GM12878 (cell line): ENCODE measurements around the gene NDUFA13. TPM values are rescaled to one million over a fixed set of nuclear protein-coding genes. Genes with fewer than 3 reads are reported as not detected.

Experiments used
- ATAC-seq: fragments of 200-7000 bp; cut with Tn5 transposase; 3 replicates; pipeline ENCODE4 v1.9.1; 2020; ENCODE audit warnings: mild to moderate bottlenecking, moderate library complexity
- BruUV-seq: library from RNA; stranded (reverse); fragments of 400-500 nt; replicated peaks from 2 replicates; lab custom pipeline; 2021; lab: Mats Ljungman, UMichigan
- CTCF ChIA-PET: fragments of 300-600 bp; sonication (Branson Sonifier 250); formaldehyde crosslinking; extraction: SDS; loops from one replicate; lab custom pipeline; 2021; ENCODE audit warnings: inconsistent platforms; lab: Yijun Ruan, JAX
- POLR2A ChIA-PET: fragments of 350-600 bp; formaldehyde crosslinking; extraction: SDS; loops from one replicate; lab custom pipeline; 2021; ENCODE audit warnings: inconsistent platforms; lab: Charles Lee
- RAD21 ChIA-PET: fragments of 300-600 bp; sonication (Branson Sonifier 250); formaldehyde crosslinking; loops from one replicate; lab custom pipeline; 2023; ENCODE audit warnings: antibody characterized with exemption; ENCODE audit not compliant: unreplicated experiment; lab: Charles Lee
- SMC1A ChIA-PET: fragments of 300-600 bp; sonication (Branson Sonifier 250); formaldehyde crosslinking; loops from one replicate; lab custom pipeline; 2023; ENCODE audit not compliant: unreplicated experiment, uncharacterized antibody; lab: Charles Lee
- DNase-seq: peaks from one replicate; pipeline ENCODE4 v3.0.0-alpha.2; 2011; ENCODE audit warnings: low read depth, low spot score
- FAIRE-seq: peaks from 3 replicates; lab custom pipeline; 2011; peaks lifted over from hg19 to GRCh38; lab: Jason Lieb, UNC
- H2AFZ ChIP-seq: 2 replicates; pipeline ENCODE4 v1.6.0; 2011; ENCODE audit warnings: low read depth, low read length, control low read depth; ENCODE audit not compliant: control insufficient read depth
- H3K27ac ChIP-seq: 2 replicates; pipeline ENCODE4 v1.5.1; 2011; ENCODE audit warnings: control low read depth; ENCODE audit not compliant: control insufficient read depth, insufficient read depth
- H3K27me3 ChIP-seq, 2 experiments: replicated peaks in 1 of 2; 2 replicates each; pipeline versions ENCODE4 v1.6.0 to v1.6.1; 2011; ENCODE audit warnings: low read length in 1 of 2; ENCODE audit not compliant: control insufficient read depth in 2 of 2, insufficient read depth in 2 of 2
- H3K36me3 ChIP-seq, 2 experiments: 2 replicates each; pipeline ENCODE4 v1.5.1; 2011; ENCODE audit warnings: low read length in 1 of 2; ENCODE audit not compliant: control insufficient read depth in 2 of 2, insufficient read depth in 2 of 2
- H3K4me1 ChIP-seq: 2 replicates; pipeline ENCODE4 v1.6.1; 2011; ENCODE audit warnings: mild to moderate bottlenecking, low read length, moderate library complexity, mixed read lengths; ENCODE audit not compliant: control insufficient read depth, insufficient read depth
- H3K4me2 ChIP-seq: 2 replicates; pipeline ENCODE4 v1.6.0; 2011; ENCODE audit warnings: control low read depth; ENCODE audit not compliant: control insufficient read depth, insufficient read depth
- H3K4me3 ChIP-seq: fragments of 200-600 bp; sonication (generic); 2 replicates; pipeline ENCODE4 v1.5.1; 2016
- H3K79me2 ChIP-seq: 2 replicates; pipeline ENCODE4 v1.6.0; 2011; ENCODE audit warnings: low read length; ENCODE audit not compliant: control insufficient read depth, insufficient read depth
- H3K9ac ChIP-seq: 2 replicates; pipeline ENCODE4 v1.8.0; 2011; ENCODE audit warnings: low read length, control low read depth, mixed read lengths; ENCODE audit not compliant: control insufficient read depth, insufficient read depth
- H3K9me3 ChIP-seq: replicated peaks from 3 replicates; pipeline ENCODE4 v1.5.1; 2011; ENCODE audit warnings: mild to moderate bottlenecking, low read length; ENCODE audit not compliant: control insufficient read depth, insufficient read depth
- H4K20me1 ChIP-seq: 2 replicates; pipeline ENCODE4 v1.6.0; 2011; ENCODE audit not compliant: control insufficient read depth, insufficient read depth
- IRF5 ChIP-seq: fragments of 450-650 bp; IDR thresholded peaks from 2 replicates; pipeline ENCODE4 v1.6.1; 2017; ENCODE audit warnings: borderline replicate concordance
- MLLT1 ChIP-seq: fragments of 450-650 bp; IDR thresholded peaks from 2 replicates; pipeline ENCODE4 v1.6.1; 2016; ENCODE audit warnings: mild to moderate bottlenecking
- MTA3 ChIP-seq: IDR thresholded peaks from 2 replicates; pipeline ENCODE4 v1.6.1; 2012; ENCODE audit warnings: low read length, inconsistent platforms, borderline replicate concordance
- RCOR1 ChIP-seq: conservative IDR thresholded peaks from 2 replicates; pipeline ENCODE4 v1.6.1; 2012; ENCODE audit warnings: low read depth, low read length, improper control_type of control experiment
- SMC3 ChIP-seq: IDR thresholded peaks from 2 replicates; pipeline ENCODE4 v1.6.1; 2011; ENCODE audit warnings: low read length, improper control_type of control experiment, borderline replicate concordance
- ZNF24 ChIP-seq: fragments of 450-650 bp; IDR thresholded peaks from 2 replicates; pipeline ENCODE4 v1.6.1; 2017; ENCODE audit warnings: antibody characterized with exemption, mild to moderate bottlenecking
- WGBS: methylation state at CpG from one replicate; pipeline ENCODE4 v1.1.6; 2016; ENCODE audit warnings: low lambda C conversion rate; ENCODE audit not compliant: insufficient replicate concordance, insufficient coverage; ENCODE audit errors: missing lambda C conversion rate; 5-methylcytosine and 5-hydroxymethylcytosine counted together
- in situ Hi-C: fragments of 300-500 bp; cut with MboI; formaldehyde crosslinking; loops from 9 replicates; pipeline ENCODE4 v1.14.3; 2018; ENCODE audit warnings: mixed read lengths
- intact Hi-C: fragments of 100-400 bp; cut with micrococcal nuclease; formaldehyde crosslinking; loops from one replicate; pipeline ENCODE4 v1.14.2; 2022; ENCODE audit not compliant: unreplicated experiment
- polyA plus RNA-seq, 11 experiments: library from polyadenylated mRNA; depleted of rRNA in 4 of 11; unstranded in 6 of 11; stranded (reverse) in 5 of 11; fragments of >200 nt; fragmentation: Nextera tagmentation in 4 of 11; fragmentation: Illumina TruSeq in 1 of 11; extraction: Ambion mirVana in 4 of 11; extraction: Trizol in 1 of 11; gene quantifications; 1 replicate in 1 of 11; 2 replicates in 10 of 11; pipeline versions ENCODE4 v1.2.1 to v1.2.3, GENCODE V29; 2011 to 2016; ENCODE audit warnings: inconsistent platforms in 2 of 11, missing spikeins in 2 of 11, low read depth in 1 of 11
- total RNA-seq, 4 experiments: library from RNA; depleted of rRNA in 3 of 4; stranded (reverse); fragments of >200 nt in 3 of 4; fragmentation: Illumina TruSeq in 1 of 4; extraction: Trizol in 1 of 4; gene quantifications; 2 replicates each; pipeline versions ENCODE4 v1.2.1 to v1.2.3, GENCODE V29; 2013 to 2021

Gene NDUFA13
- total and polyA plus RNA-seq, 10 of the 15 experiments (the other 5 are each of a cell fraction or from before 2014, with no cell fraction given) = 224 to 586 (median 456) TPM

- no peaks in the 10 kb centered on the region for H3K9me3 ChIP-seq
- TF ChIP-seq SMC3 = no peak
- intact Hi-C loops = no loop called here
- FAIRE-seq = no peak
- H3K79me2 ChIP-seq = peaks cover 9% of the 10 kb centered on the region
- H3K9ac ChIP-seq = no peak overlapping the region
- RAD21 ChIA-PET = interaction anchor here (1.0 to 4.8 kb wide), 4 partner anchors 81 to 341 kb away, joined by 3 to 72 read pairs (median 29); partner anchors contain the start of gene GATAD2A
- SMC1A ChIA-PET = interaction anchor here (1.2 to 5.1 kb wide), 3 partner anchors 68 to 121 kb away, joined by 3 to 97 read pairs (median 57); partner anchors contain the start of gene GATAD2A
- no peak overlapping the region for H3K27ac ChIP-seq
- no peak overlapping the region for H3K4me2 ChIP-seq
- H3K36me3 ChIP-seq = peaks cover 13 to 25% of the 10 kb centered on the region in 2 experiments; a peak in 3 of 4 replicates
- H4K20me1 ChIP-seq = no peaks in the 10 kb centered on the region
- in situ Hi-C loops = no loop called here
- BruUV-seq = no TSS peak
- no peaks in the 10 kb centered on the region for H3K27me3 ChIP-seq
- CTCF ChIA-PET = interaction anchor here (1.3 to 9.3 kb wide), 3 partner anchors 83 to 122 kb away, joined by 8 to 223 read pairs (median 83); partner anchors contain the start of gene GATAD2A
- H3K4me3 ChIP-seq = no peak overlapping the region
- DNase-seq = no peak
- WGBS = 82% methylated on average over 8 of the region's 9 CpGs
- ATAC-seq = no peak
- POLR2A ChIA-PET = no interaction called here
- H3K4me1 ChIP-seq = peaks cover 30% of the 10 kb centered on the region
- no peak overlapping the region for H2AFZ ChIP-seq
These were observed 28.7 kb upstream of the NDUFA13 start for GRCh38 chr19:19487077-19487949.

- Histone ChIP-seq H3K4me2 (peak overlapping the region; percentile 5; the same call in 1 of the 2 replicates), H3K4me3 (no peak overlapping the region), H2AFZ (no peak overlapping the region), H3K9me3 (no peaks in the 10 kb centered on the region), H3K4me1 (peaks cover 28% of the 10 kb centered on the region), H3K36me3 (peaks cover 11 to 26% of the 10 kb centered on the region in 2 experiments; a peak in 3 of 4 replicates), H3K79me2 (peaks cover 9% of the 10 kb centered on the region), H3K27ac (peak overlapping the region; percentile 82), H3K27me3 (no peaks in the 10 kb centered on the region), H3K9ac (peak overlapping the region; percentile 66), H4K20me1 (no peaks in the 10 kb centered on the region)
- FAIRE-seq = no peak
- intact Hi-C loops (no loop called here), in situ Hi-C loops (no loop called here)
- CTCF ChIA-PET = interaction anchor here (0.9 to 9.3 kb wide), 10 partner anchors 8 to 285 kb away, joined by 3 to 223 read pairs (median 14); partner anchors contain the start of genes GATAD2A and NR2C2AP
- ATAC-seq = no peak
- RAD21 ChIA-PET = interaction anchor here (0.7 to 4.8 kb wide), 7 partner anchors 29 to 342 kb away, joined by 3 to 72 read pairs (median 3); partner anchors contain the start of gene GATAD2A
- BruUV-seq = no TSS peak
- TF ChIP-seq RCOR1 (no peak), MTA3 (0 out of 2 replicates have a peak, but pooled peaks have one; percentile 3), IRF5 (no peak), MLLT1 (0 out of 2 replicates have a peak, but pooled peaks have one; percentile 27), ZNF24 (peak; percentile 69; the same call in 1 of the 2 replicates)
- SMC1A ChIA-PET = interaction anchor here (0.7 to 5.1 kb wide), 7 partner anchors 9 to 126 kb away, joined by 3 to 97 read pairs (median 3); partner anchors contain the start of gene GATAD2A
- WGBS = 87% methylated on average over 20 of the region's 20 CpGs
- POLR2A ChIA-PET = no interaction called here
- no peak for DNase-seq
These were observed 27.8 kb upstream of the NDUFA13 start for GRCh38 chr19:19487950-19488874.
